ENCODE measurements around the gene UNC5A. TPM values are rescaled to one million over a fixed set of nuclear protein-coding genes. Genes with fewer than 3 reads are reported as not detected.

The UNC5A gene
- total RNA-seq, 1 donor from 2014 or later: not detected

- no peak for DNase-seq (ENCODE audit: low spot score)
Observed at GRCh38 chr5:176781638-176782570, 28.5 kb upstream of the UNC5A start.

- DNase-seq (ENCODE audit: low spot score): no peak
Observed at GRCh38 chr5:176784218-176785165, 25.9 kb upstream of the UNC5A start.

- DNase-seq (ENCODE audit: low spot score): no peak
Observed at GRCh38 chr5:176785184-176786145, 24.9 kb upstream of the UNC5A start.

- no peak for DNase-seq (ENCODE audit: low spot score)
Observed at GRCh38 chr5:176787676-176788075, 22.7 kb upstream of the UNC5A start.

- no peak for DNase-seq (ENCODE audit: low spot score)
Observed at GRCh38 chr5:176788091-176788490, 22.3 kb upstream of the UNC5A start.

GRCh38 chr5:176788941-176789872 is 21.2 kb upstream of the UNC5A start:
- no peak for DNase-seq (ENCODE audit: low spot score)

GRCh38 chr5:176789873-176790615 is 20.3 kb upstream of the UNC5A start:
- no peak for DNase-seq (ENCODE audit: low spot score)

GRCh38 chr5:176790941-176791340 is 19.4 kb upstream of the UNC5A start:
- DNase-seq (ENCODE audit: low spot score): no peak

GRCh38 chr5:176792655-176793342 is 17.6 kb upstream of the UNC5A start:
- no peak for DNase-seq (ENCODE audit: low spot score)

GRCh38 chr5:176793343-176793699 is 17.0 kb upstream of the UNC5A start:
- no peak for DNase-seq (ENCODE audit: low spot score)

GRCh38 chr5:176793736-176794135 is 16.6 kb upstream of the UNC5A start:
- DNase-seq (ENCODE audit: low spot score): no peak

- DNase-seq (ENCODE audit: low spot score): no peak
Observed at GRCh38 chr5:176794509-176794908, 15.8 kb upstream of the UNC5A start.

GRCh38 chr5:176796411-176796810 is 13.9 kb upstream of the UNC5A start:
- DNase-seq (ENCODE audit: low spot score): no peak

GRCh38 chr5:176796970-176797369 is 13.4 kb upstream of the UNC5A start:
- DNase-seq (ENCODE audit: low spot score): no peak

- no peak for DNase-seq (ENCODE audit: low spot score)
Observed at GRCh38 chr5:176797456-176798050, 12.8 kb upstream of the UNC5A start.

GRCh38 chr5:176798086-176798876 is 12.1 kb upstream of the UNC5A start:
- no peak for DNase-seq (ENCODE audit: low spot score)

- DNase-seq (ENCODE audit: low spot score): no peak
Observed at GRCh38 chr5:176798949-176799348, 11.4 kb upstream of the UNC5A start.

- DNase-seq (ENCODE audit: low spot score): no peak
Observed at GRCh38 chr5:176799488-176799887, 10.9 kb upstream of the UNC5A start.

All from ureter (tissue), 1 donor.